Gastrocnemius medialis (tissue), 4 donors: Measurements from ENCODE around the gene DLGAP5. TPM values are rescaled to one million over a fixed set of nuclear protein-coding genes. Genes with fewer than 3 reads are reported as not detected.

Experiments used
- ATAC-seq, 2 donors: fragments of 150-250 bp; one replicate each; pipeline ENCODE4 v1.9.1; 2016
- DNase-seq, 2 donors: peaks; one replicate each; pipeline ENCODE4 v3.0.0-alpha.2; 2019
- H3K27ac ChIP-seq, 4 donors: fragments of 200-600 bp; sonication (generic); 1 replicate in 1 of 4; 2 replicates in 3 of 4; pipeline ENCODE4 v1.5.1; 2016 to 2018; ENCODE audit warnings: mild to moderate bottlenecking in 2 of 4, moderate library complexity in 1 of 4
- H3K27me3 ChIP-seq, 3 donors: fragments of 200-600 bp; sonication (generic) in 2 of 3; 1 replicate in 1 of 3; 2 replicates in 2 of 3; pipeline versions ENCODE4 v1.5.1 to v1.6.0; 2016 to 2019; ENCODE audit warnings: mild to moderate bottlenecking in 1 of 3, moderate library complexity in 1 of 3
- H3K36me3 ChIP-seq, 2 donors: fragments of 200-600 bp; sonication (generic) in 1 of 2; one replicate each; pipeline ENCODE4 v1.5.1; 2017 to 2018
- H3K4me1 ChIP-seq, 2 donors: fragments of 200-600 bp; sonication (generic) in 1 of 2; one replicate each; pipeline ENCODE4 v1.5.1; 2016 to 2017; ENCODE audit warnings: mild to moderate bottlenecking in 2 of 2
- H3K4me3 ChIP-seq, 4 donors: fragments of 200-600 bp; sonication (generic) in 3 of 4; 1 replicate in 1 of 4; 2 replicates in 3 of 4; pipeline ENCODE4 v1.5.1; 2016 to 2019; ENCODE audit warnings: mild to moderate bottlenecking in 2 of 4
- H3K9me3 ChIP-seq, 3 donors: fragments of 200-600 bp; sonication (generic) in 2 of 3; 1 replicate in 1 of 3; 2 replicates in 2 of 3; pipeline ENCODE4 v1.5.1; 2016 to 2019
- CTCF ChIP-seq, 5 experiments: fragments of 450-650 bp in 3 of 5; fragments of 200-600 bp in 2 of 5; sonication (generic) in 2 of 5; IDR thresholded peaks in 4 of 5; conservative IDR thresholded peaks in 1 of 5; 1 replicate in 4 of 5; 2 replicates in 1 of 5; pipeline ENCODE4 v1.5.1; 2016 to 2019; ENCODE audit warnings: antibody characterized with exemption in 5 of 5, mild to moderate bottlenecking in 3 of 5, moderate library complexity in 3 of 5
- POLR2A ChIP-seq, 2 donors: fragments of 450-650 bp; IDR thresholded peaks; one replicate each; pipeline ENCODE4 v1.6.1; 2017; ENCODE audit warnings: antibody characterized with exemption in 2 of 2, mild to moderate bottlenecking in 2 of 2, moderate library complexity in 2 of 2
- in situ Hi-C, 4 donors: fragments of 200-750 bp; cut with MboI; loops; one replicate each; pipeline versions ENCODE4 v1.15.0 to v1.8.0; 2017; ENCODE audit warnings: low sequenced_read_pairs in 4 of 4
- intact Hi-C: fragments of 100-400 bp; cut with DNase I; formaldehyde crosslinking; loops from one replicate; pipeline ENCODE4 v1.15.1; 2023; ENCODE audit warnings: low total_unique reads
- total RNA-seq, 4 donors: library from RNA; depleted of rRNA; stranded (reverse); fragments of >200 nt; gene quantifications; one replicate each; pipeline versions ENCODE4 v1.1.0 to v1.2.3, GENCODE V29; 2016

Gene DLGAP5
- total RNA-seq, 4 donors from 2014 or later, result not detected

- no peaks in the 10 kb centered on the region for H3K36me3 ChIP-seq
- in situ Hi-C loops (loop anchor here in 1 of 4 donors (25.0 kb wide), 1 partner anchor 1281 kb away; no protein-coding TSS in a partner anchor), intact Hi-C loops (no loop called here)
- DNase-seq (no peak), ATAC-seq (no peak)
- H3K9me3 ChIP-seq, result no peaks in the 10 kb centered on the region
- no peak overlapping the region for H3K4me3 ChIP-seq
- H3K27me3 ChIP-seq, result no peaks in the 10 kb centered on the region
- TF ChIP-seq CTCF (IDR thresholded peaks at IDR 0.05 in 4 of 5, conservative IDR thresholded peaks at IDR 0.05 in 1 of 5) (no peak), POLR2A (IDR thresholded peaks at IDR 0.05) (no peak)
- H3K27ac ChIP-seq, result no peak overlapping the region
- H3K4me1 ChIP-seq, result no peaks in the 10 kb centered on the region
Observed at GRCh38 chr14:55206175-55206693, 14.8 kb upstream of the DLGAP5 start.

GRCh38 chr14:55201219-55202101 is 10.1 kb upstream of the DLGAP5 start:
- no peaks in the 10 kb centered on the region for H3K9me3 ChIP-seq
- in situ Hi-C loops, result loop anchor here in 1 of 4 donors (25.0 kb wide), 1 partner anchor 1286 kb away; no protein-coding TSS in a partner anchor
- intact Hi-C loops, result no loop called here

GRCh38 chr14:55200651-55201050 is 9.3 kb upstream of the DLGAP5 start:
- DNase-seq, result no peak
- ATAC-seq, result no peak
- intact Hi-C loops, result no loop called here

More at GRCh38 chr14:55201219-55202101, 10.1 kb upstream of the DLGAP5 start:
- no peaks in the 10 kb centered on the region for H3K4me1 ChIP-seq
- DNase-seq (no peak), ATAC-seq (no peak)
- no peak overlapping the region for H3K4me3 ChIP-seq
- no peaks in the 10 kb centered on the region for H3K27me3 ChIP-seq
- no peak overlapping the region for H3K27ac ChIP-seq
- TF ChIP-seq CTCF (IDR thresholded peaks at IDR 0.05 in 4 of 5, conservative IDR thresholded peaks at IDR 0.05 in 1 of 5), result no peak
- TF ChIP-seq POLR2A (IDR thresholded peaks at IDR 0.05), result no peak
- H3K36me3 ChIP-seq, result no peaks in the 10 kb centered on the region

GRCh38 chr14:55198749-55199148 is 7.4 kb upstream of the DLGAP5 start:
- no peak for ATAC-seq
- intact Hi-C loops, result no loop called here
- in situ Hi-C loops, result no loop called here

More at GRCh38 chr14:55200651-55201050, 9.3 kb upstream of the DLGAP5 start:
- Histone ChIP-seq H3K4me3 (no peak overlapping the region), H3K36me3 (no peaks in the 10 kb centered on the region), H3K4me1 (no peaks in the 10 kb centered on the region), H3K9me3 (no peaks in the 10 kb centered on the region), H3K27me3 (no peaks in the 10 kb centered on the region), H3K27ac (no peak overlapping the region)
- in situ Hi-C loops, result loop anchor here in 1 of 4 donors (25.0 kb wide), 1 partner anchor 1287 kb away; no protein-coding TSS in a partner anchor
- TF ChIP-seq CTCF (IDR thresholded peaks at IDR 0.05 in 4 of 5, conservative IDR thresholded peaks at IDR 0.05 in 1 of 5) (no peak), POLR2A (IDR thresholded peaks at IDR 0.05) (no peak)

More at GRCh38 chr14:55198749-55199148, 7.4 kb upstream of the DLGAP5 start:
- Histone ChIP-seq H3K4me3 (no peak overlapping the region), H3K9me3 (no peaks in the 10 kb centered on the region), H3K27ac (no peak overlapping the region), H3K36me3 (no peaks in the 10 kb centered on the region), H3K4me1 (no peaks in the 10 kb centered on the region), H3K27me3 (no peaks in the 10 kb centered on the region)
- DNase-seq, result no peak
- TF ChIP-seq POLR2A (IDR thresholded peaks at IDR 0.05) (no peak), CTCF (IDR thresholded peaks at IDR 0.05 in 4 of 5, conservative IDR thresholded peaks at IDR 0.05 in 1 of 5) (no peak)
